HG02763 (cell line): ENCODE data around the gene RABGAP1L.
"Not testable (repeated sequence)": the region's sequence is repeated elsewhere in the genome, so short reads cannot be mapped to it uniquely, and the experiment has no call there.

Source experiments
- ATAC-seq: cut with Tn5 transposase; IDR thresholded peaks from one replicate; pipeline ENCODE4 v1.9.1; 2021; ENCODE audit warnings: mild to moderate bottlenecking, moderate library complexity; ENCODE audit not compliant: unreplicated experiment

Gene RABGAP1L

DNA sequence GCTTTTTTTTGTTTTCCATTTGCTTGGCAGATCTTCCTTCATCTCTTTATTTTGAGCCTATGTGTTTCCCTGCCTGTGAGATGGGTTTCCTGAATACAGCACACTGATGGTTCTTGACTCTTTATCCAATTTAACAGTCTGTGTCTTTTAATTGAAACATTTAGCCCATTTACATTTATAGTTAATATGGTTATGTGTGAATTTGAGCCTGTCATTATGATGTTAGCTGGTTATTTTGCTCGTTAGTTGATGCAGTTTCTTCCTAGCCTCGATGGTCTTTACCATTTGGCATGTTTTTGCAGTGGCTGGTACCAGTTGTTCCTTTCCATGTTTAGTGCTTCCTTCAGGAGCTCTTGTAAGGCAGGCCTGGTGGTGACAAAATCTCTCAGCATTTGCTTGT, 384.1 kb downstream of the RABGAP1L start:
- not testable (repeated sequence) for ATAC-seq

DNA sequence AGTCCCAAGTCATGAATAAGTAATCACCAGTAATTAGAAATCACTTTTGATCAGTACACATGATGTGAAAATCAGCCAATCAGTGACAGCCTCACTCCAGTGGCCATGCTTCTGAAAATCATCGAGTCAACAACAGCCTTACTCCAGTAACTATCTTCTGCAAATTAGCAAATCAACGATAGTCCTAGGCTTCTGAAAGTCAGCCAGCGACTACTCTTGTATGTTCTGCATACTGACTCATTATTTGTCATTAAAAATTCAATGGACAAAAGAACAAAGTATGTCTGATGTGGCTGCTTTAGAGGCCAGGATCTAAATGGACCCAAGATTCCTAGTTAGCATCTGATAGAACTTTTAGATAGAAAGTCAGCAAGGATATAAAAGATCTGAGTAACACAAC, 391.0 kb downstream of the RABGAP1L start:
- ATAC-seq, result no peak

DNA sequence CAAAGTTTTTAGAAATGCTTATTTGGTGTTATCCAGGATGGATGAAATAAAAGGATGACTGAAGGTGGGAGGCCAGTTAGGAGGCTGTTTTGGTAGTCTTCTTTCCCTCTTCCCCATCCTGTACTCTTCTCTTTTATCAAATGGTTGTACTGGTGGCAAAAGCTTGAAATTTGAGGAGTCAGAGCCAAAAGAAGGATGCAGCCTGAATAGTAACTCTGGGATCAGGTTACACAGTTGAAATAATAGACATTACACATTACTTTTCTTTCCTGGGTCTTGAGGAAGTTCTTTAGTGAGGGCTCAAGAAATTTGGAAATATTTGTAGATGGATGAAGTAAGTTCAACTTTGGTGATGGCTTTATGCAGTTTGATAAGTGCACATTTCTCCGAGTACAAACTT, 397.1 kb downstream of the RABGAP1L start:
- ATAC-seq, result no peak

- ATAC-seq, result no peak
Observed at GRCh38 chr1:174568551-174568950, 409.2 kb downstream of the RABGAP1L start.

DNA sequence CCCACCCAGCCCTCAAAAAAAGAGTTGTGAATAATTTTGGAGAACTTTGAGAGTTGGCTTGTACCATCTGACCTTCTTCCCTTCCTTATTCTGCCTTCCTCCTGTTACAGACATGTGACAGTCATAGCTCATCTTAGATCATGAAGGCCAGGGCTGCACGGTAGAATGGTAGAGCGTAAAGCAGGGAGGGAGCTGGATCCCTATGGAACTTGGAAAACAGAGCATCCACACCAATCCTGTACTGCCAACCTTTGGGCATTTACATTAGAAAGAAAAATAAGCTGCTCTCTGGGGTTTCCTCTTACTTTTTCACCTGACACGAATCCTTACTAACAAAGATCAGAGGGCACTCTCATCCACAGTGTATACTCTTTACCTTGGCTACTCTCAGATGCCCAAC, 409.9 kb downstream of the RABGAP1L start:
- no peak for ATAC-seq

GRCh38 chr1:174572771-174573170, 413.5 kb downstream of the RABGAP1L start:
- ATAC-seq, result no peak

- ATAC-seq, result not testable (repeated sequence)
Observed at GRCh38 chr1:174576120-174576519, 416.8 kb downstream of the RABGAP1L start.

- no peak for ATAC-seq
Observed at GRCh38 chr1:174577681-174578080, 418.4 kb downstream of the RABGAP1L start.

GRCh38 chr1:174580801-174581200, 421.5 kb downstream of the RABGAP1L start:
- ATAC-seq, result no peak

DNA sequence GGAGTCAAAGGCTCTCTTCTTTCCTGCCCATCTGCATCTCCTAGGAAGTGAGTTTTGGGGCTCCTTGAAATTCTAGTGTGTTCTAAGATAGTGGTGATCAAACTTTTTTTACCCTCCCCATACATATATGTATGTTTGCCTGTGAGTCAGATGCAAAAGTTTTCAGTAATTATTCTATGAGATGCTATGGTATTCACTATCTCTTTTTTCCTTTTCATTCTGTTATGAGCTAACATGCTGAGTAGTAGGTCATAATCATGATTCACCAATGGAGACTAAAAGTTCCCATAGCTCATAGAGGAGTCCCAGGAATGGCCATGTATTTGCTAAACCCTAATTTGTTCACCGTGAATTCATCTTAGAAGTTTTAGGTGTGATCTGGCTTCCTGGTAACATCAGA, 424.0 kb downstream of the RABGAP1L start:
- no peak for ATAC-seq

GRCh38 chr1:174584071-174584470, 424.8 kb downstream of the RABGAP1L start:
- no peak for ATAC-seq

- not testable (repeated sequence) for ATAC-seq
Observed at GRCh38 chr1:174588618-174589017, 429.3 kb downstream of the RABGAP1L start.

DNA sequence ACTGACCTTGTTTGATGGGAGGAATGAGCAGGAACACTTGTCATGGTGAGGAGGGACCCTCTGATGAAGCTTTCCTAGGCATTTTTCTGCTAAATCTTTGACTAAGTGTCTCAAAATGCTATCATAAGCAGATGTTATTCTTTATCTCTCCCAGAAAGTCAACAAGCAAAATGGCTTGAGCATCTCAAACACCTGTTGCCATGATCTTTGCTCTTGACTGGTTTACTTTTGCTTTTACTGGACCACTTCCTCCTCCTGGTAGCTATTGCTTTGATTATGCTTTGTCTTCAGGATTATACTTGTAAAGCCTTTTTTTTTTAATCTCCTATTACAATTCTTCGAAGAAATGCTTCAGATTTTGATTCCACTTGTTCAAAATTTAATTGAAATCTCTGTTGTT, 445.9 kb downstream of the RABGAP1L start:
- no peak for ATAC-seq

DNA sequence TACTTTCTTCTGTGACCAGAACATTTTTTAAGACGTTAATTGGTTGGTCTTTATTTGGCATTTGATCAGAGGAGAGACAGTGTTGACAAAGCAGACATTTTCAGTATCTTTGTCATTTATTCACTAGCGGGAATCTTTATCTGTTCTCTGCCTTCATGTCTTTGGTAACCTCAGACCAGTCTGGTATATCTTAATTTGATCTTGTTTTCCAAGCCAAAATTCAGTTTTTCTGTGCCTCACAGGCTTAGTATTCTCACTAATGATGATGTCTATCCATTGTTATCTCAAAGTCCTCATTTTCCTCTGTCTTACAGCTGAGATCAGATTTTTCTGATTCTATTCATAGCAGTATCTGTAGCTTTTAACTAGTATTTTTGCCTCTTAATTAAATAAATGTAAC, 447.2 kb downstream of the RABGAP1L start:
- ATAC-seq, result no peak

DNA sequence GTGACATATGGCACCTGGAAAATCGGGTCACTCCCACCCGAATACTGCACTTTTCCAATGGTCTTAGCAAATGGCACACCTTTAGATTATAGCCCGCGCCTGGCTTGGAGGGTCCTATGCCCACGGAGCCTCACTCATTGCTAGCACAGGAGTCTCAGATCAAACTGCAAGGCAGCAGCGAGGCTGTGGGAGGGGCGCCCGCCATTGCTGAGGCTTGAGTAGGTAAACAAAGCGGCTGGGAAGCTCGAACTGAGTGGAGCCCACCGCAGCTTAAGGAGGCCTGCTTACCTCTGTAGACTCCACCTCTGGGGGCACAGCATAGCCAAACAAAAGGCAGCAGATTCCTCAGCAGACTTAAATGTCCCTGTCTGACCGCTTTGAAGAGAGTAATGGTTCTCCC, 458.6 kb downstream of the RABGAP1L start:
- not testable (repeated sequence) for ATAC-seq

DNA sequence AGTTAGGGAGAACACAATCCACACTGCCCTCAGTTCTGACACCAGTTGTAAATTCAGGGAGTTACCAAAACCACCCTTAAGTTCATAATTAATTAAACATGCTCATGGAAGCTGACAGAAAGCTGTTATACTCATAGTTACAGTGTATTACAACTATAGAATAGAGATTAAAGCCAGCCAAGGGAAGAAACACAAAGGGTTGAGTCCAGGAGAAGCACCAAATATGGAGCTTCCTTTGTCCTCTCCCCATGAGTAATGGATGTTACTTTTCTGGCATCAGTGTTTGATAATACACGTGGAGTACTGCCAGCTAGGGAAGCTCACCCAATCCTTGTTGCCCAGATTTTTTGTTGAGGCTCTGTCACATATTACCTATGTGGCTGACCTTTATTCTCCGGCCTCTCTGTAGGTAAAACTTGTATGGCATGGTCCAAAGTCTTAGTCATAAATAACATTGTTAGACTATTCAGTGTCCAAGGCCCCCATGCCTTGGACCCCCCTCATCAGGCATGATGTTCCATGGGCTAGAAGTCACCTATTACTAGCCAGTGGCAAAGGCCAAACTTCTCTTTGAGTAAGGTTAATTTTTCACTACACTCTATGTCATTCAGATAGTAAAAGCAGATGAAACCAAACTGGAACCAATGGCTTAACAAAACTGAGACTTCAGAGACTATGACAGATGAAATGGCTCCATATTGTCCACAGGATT, 464.2 kb downstream of the RABGAP1L start:
- no peak for ATAC-seq

DNA sequence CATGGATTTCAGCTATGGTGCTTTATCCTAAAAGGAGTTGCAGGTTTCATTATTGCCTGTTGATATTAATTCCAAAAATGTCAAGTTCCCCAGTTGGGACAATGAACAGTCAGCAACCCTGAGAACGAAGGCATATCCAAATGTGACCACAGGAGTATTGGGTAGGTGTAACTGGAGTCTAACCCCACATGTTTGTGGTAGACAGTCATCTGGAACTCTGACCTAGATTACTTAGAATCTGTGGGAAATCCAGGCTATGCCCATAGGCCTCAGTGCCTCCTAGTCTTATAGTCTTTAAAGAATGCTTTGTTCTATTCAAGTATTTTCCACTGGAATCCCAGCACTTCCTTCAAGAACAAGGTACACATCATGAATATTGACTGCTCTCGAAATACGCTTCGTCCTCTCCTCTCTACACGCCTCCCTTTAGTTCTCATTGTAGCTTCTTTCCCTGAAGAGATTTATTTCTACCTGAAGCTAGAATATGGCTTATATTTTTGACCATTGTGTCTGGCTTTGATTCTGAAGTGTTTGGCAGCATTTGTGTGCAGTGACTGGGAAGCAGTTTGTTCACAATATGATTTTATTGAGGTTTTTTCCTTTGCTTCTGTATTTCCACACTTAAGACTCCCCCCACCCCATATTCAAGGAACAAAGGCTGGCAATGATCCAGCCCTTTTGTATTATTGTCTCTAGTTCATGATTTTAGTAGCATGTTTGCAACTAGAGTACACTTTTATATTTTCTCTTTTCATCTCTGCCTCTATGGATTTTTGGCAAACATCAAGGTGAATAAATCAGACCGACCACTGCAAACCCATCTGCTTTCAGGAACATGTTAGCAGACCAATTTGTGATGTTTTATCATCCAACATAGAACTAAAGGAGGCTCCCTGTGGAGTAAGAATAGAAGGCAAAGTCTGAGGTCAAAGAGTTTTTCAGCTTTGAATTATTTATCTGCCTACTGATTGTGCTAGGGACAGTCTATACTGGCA, 467.0 kb downstream of the RABGAP1L start:
- ATAC-seq, result no peak

GRCh38 chr1:174637487-174637886, 478.2 kb downstream of the RABGAP1L start:
- no peak for ATAC-seq

DNA sequence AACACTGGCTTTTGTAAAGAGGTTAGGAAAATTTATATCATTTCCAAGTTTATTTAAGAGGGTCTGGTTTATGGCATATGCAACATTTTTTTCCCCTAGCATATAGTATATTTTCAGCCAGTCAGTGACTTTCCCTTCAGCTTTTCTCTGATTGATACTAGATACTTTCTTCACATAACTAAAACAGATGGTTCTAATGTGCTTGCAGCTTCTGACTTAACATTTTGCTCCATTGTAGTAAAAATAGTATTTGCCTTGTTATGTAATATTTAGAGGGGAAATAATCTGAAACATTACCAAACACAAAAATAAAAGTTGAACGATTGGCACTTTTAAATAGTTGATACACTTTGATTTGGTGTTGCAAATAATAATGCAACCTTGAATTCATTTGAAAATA, 480.1 kb downstream of the RABGAP1L start:
- ATAC-seq, result no peak

DNA sequence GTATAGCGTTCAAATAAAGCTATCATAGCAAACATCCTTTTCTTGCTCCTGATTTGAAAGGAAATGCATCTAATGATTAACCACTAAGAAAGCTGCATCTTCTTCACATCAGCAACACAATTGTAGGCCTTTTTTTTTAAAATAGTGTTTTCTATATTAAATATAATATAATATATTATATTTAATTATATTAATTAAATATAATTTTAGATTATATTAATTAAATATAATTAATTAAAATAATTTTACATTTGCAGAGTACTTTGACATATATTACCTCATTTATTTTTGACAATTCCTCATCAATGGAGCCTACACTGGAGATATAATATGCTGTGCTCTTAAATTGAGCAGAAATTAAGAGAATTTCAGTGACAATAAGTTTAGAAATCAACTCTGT, 481.5 kb downstream of the RABGAP1L start:
- no peak for ATAC-seq

DNA sequence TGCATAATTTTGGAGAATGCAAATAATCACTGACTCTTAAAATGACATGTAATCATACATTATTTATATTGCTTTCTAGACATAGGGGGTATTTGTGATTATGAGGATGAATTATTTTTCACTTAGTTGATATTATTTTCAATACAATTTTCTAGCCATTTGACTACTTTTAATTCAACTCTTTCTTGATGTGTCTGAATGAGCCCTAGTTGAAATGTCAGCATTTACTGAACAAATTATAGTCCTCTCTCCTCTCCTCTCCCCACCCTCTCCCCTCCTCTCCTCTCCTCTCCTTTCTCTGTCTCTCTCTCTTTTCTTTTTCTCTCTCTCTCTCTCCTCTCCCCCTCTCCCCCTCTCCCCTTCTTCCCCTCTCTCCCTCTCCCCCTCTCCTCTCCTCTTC, 483.1 kb downstream of the RABGAP1L start:
- ATAC-seq, result no peak

DNA sequence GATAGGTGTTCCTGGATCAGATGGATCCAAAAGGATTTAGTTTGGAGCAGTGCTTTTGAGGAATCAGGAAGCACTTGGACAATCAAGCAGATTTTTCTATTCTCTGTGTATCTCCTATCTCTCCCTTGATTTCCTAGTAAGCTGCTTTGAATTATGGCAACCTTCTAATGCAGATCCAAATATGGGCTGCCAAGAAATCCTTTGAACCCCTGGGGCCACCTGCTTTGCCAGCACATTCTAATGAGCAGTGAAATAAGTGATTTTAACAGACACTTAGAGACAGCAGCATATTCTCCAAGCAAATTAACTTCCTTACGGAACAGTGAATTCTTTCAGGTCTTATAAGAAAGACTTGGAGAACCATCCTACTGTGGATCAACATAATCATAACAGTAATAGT, 483.9 kb downstream of the RABGAP1L start:
- no peak for ATAC-seq
